EH (cell line): ENCODE measurements around the gene CD74.
A peak's percentile ranks its signal among the peaks of the same experiment; 100 is the strongest.
"Not testable (repeated sequence)": the region's sequence is repeated elsewhere in the genome, so short reads cannot be mapped to it uniquely, and the experiment has no call there.

ENCODE experiments used
- DNase-seq: peaks from one replicate; pipeline ENCODE4 v3.0.0-alpha.2; 2015; ENCODE audit warnings: low read depth

CD74 gene

DNA sequence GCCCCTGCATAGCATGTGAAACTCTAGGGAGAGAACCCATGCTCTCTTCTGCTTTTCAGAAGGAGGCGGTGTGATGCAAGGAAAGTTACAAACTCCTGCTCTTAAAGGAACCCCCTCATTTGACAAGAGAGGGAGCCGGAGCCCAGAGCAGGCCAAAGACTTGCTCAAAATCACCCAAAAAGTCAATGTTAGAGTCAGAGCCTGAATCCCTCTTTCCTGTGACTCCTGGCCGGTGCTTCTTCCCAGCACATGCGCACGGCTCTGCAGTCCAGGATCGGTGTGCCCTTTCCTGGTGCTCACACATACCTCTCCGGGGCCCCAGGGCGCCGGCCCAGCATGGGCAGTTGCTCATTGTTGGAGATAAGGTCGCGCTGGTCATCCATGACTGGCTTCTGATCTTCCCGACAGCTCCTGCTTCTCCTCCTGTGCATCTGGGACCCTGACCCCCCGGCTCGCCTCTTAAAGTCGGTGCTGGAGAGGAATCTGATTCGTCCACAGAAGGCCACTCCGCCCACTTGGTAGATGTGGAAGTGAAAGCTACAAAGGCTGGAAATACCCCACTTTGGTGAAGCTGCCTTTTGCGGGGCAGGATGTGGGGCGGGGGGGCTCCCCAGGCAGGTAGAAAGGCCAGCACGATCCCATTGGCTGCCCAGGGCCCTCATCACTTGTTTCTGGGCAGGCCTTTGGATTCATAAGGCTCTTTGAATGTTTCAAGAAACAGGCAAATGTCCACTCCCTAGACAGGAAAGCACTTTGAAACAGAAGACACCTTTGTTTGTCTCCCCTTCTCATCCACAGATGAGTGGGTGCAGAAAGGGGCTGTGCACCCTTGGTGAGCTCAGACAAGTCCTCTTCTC is at the start of gene CD74:
Gene CD74, minus strand, starts transcription at position 592 of the 857 bp plus-strand sequence. Its CDS starts 161 bp downstream, at position 431.
- DNase-seq = peak; percentile 39

- no peak for DNase-seq
These were observed 48.5 kb upstream of the CD74 start for GRCh38 chr5:150461231-150461630.

GRCh38 chr5:150460781-150461180 is 48.1 kb upstream of the CD74 start:
- no peak for DNase-seq

DNA sequence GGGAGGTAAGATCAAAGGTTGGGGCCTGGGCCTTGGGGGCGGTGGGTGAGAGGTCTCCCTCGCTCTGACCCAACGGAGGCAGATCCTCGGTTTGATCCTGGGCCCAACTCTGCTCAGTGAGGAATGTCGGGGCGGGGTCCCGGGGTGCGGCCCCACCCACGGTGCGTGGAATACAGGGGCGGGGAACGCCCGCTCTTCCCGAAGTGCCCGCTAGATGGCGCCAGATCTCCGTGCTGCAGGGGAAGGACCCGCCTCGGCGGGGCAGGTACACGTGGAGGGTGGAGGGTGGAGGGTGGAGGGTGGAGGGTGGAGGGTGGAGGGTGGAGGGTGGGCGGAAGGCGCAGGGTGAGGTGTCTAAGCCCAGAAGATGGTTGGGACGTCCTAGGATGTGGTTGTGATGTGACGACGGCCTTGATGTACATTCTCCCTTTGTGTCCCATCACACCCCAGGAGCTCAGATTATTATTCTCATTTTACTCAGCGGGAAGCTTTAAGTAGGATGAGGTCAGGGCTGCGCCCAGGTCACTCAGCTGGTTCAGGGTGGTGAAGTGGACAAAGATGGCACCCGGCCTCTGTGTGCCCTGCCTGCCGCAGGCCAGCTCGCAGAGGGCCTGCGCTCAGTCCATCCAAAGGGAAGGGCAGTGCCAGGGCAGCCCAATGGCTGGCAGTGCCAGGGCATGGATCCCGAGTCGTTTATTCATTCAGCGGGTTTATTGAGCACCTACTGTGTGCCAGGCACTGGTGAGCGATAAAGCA is 46.3 kb upstream of the CD74 start:
- peak; percentile 65 for DNase-seq

DNA sequence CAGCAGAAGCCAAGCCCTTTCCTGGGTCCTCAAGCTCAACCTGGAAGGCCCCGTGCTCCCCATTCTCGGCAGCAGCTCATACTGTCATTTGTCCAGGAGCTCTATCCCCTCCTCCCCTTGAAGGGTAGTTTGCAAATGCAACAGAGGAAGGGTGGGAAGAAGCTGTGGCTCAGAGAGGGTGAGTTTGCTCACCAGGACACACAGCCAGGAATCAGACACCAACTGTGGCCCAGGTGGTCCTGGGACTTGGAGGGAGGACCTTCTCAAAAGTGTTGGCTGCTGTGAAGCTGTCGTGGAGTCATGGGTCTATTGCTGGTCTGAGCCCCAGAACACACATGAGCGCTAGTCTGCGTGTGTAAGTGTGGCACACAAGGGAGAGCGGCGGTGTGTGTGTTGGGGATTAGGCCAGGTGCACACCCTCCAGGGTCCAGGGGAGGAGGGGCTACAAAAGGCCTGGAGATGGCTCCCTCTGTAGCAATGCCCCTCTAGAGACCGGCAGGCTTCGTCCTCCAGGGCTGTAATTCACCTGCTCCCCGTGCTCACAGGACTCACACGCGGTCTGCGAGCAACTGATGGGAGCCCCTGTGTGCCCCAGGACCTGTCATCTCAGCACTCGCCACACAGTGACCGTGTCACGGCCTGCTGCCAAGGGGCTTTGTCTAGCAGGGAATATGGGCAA is 45.0 kb upstream of the CD74 start:
- no peak for DNase-seq

- DNase-seq = no peak
These were observed 44.4 kb upstream of the CD74 start for GRCh38 chr5:150457121-150457520.

DNA sequence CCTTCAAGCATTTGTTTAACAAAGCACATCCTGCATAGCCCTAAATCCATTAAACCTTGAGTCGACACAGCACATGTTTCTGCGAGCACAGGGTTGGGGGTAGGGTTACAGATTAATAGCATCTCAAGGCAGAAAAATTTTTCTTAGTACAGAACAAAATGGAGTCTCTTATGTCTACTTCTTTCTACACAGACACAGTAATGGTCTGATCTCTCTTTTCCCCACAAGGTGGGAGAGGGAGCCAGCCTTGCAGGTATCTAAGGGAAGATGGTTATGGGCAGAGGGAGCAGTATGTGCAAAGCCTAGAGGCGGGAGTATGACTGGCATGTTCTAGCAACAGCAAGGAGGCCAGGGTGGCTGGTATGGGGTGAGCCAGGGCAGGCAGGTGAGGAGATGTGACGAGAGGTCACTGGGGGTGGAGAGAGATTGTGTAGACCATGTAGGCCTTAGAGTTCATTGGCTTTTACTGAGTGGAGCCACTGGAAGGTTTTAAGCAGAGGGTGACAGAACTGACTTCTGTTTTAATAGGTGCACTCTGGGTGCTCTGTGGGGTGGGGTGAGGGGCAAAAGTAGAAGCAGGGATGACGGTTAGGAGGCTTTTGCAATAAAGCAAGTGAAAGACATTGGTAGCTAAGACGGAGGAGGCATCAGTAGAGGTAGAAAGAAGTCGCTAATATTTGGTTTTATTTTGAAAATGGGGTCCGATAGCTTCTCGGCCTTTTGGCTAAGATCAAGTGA is 42.0 kb upstream of the CD74 start:
- no peak for DNase-seq

DNA sequence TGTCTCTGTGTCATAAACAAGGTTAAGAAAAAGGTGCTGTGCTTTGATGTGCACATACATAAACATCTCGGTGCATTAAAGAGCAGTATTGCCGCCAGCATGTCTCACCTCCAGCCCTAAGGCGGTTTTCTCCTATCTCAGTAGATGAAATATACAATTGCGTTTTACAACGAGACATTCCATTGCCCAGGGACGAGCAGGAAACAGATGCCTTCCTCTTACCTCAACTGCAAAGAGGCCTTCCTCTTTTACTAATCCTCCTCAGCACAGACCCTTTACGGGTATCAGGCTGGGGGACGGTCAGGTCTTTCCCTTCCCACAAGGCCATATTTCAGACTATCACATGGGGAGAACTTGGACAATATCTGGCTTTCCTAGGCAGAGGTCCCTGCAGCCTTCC is 41.3 kb upstream of the CD74 start:
- DNase-seq = not testable (repeated sequence)

DNA sequence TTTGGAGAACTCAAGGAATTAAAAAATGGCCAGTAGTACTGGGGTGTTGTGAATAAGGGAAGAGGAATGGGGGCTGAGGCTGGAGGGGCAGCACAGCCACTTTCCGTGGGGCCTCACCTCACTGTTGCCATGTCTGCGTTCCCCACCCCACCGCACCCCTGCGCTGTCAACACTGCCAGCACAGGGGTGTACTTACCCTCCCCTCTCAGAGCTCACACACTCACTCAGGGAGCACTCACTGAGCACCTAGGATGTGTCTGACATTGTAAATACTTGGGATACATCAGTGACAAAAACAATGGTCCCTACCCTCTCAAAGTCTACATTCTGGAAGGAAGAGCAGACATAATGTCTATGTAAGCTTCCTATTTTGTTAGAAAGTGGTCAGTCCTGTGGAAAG is 40.2 kb upstream of the CD74 start:
- no peak for DNase-seq

DNA sequence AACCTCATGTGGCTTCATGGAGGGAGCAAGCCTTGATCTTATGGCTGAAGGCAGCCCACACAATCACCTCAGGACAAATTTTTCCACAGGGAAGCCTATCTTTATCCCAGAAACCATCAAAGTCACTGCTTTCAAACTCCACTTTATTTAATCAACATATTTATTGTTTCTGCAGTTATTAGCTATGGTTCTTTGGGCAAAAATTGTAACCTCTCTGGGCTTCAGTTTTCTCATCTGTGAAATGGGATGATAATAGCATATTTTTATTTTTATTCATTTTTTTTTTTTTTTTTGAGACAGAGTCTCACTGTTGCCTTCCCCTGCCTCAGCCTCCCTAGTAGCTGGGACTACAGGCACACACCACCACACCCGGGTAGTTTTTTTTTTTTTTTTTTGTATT is 38.9 kb upstream of the CD74 start:
- DNase-seq = no peak

DNA sequence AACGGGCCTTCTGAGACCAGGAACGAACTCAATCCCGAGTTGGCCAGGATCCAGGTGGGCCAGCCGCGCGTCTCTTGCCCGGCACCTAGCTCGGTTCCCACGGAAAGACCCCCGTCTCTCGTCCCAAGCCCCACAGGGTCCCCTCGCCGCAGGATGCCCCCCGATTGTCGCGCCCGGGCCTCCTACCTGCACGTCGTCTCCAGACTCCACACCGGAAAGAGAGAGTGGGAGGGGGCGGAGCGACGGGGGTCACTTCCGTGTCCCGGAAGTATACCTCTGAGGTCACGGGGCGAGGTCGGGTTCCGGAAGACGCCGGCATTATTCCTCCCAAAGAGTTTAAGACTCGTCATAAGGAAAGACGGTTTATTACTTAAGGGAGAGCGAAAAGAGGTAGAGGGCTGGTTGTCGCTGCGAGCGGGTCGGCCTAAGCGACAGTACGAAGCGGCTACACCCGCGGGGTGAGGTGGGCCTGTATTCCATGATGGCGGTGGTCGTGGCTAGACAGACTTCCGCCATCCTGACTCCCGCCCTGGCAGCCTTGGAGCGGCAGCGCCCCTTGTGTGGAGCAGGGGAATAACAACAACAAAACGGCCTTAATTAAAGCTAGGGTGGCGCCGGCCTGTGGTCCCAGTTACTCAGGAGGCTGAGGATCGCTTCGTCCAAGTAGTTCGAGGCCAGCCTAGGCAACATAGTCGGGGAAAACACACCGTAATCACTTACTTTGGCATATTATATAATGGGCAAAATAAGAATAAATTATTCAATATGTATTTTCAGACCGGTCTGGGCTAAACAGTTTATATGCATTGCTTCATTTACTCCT is 37.0 kb upstream of the CD74 start, which contains the start of gene RPS14:
Gene RPS14, minus strand, starts transcription at position 223 of the 823 bp plus-strand sequence. CDS start 2,006 bp downstream, outside the sequence.
- DNase-seq = peak; percentile 94

DNA sequence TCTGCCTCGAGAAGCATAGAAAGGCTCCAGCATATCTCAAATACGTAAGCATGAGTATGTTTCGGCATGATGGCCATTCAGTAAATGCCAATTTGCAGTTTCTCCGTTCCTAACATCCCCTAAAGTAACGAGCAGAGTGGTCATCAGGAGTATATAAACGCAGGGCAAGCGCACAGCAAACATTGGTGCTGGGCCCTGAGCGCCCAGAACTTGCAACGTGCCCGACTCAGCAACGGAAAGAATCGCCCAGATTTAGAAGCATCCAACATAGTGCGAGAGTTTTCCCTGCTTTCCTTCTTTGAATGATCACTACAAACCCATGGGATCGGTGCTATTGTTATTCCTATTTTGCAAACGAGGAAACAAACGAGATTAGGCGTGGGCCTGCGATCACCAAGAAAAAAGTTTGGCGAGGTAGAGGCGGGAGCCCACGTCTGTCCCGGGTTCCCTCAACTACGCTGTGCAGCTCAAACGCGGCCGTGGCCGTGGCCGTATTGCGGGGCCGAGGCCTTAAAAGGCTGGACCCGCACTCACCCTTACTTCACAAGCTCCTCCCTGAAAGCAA is 36.3 kb upstream of the CD74 start:
- peak; percentile 32 for DNase-seq

GRCh38 chr5:150448334-150448733 is 35.6 kb upstream of the CD74 start:
- DNase-seq = no peak

DNA sequence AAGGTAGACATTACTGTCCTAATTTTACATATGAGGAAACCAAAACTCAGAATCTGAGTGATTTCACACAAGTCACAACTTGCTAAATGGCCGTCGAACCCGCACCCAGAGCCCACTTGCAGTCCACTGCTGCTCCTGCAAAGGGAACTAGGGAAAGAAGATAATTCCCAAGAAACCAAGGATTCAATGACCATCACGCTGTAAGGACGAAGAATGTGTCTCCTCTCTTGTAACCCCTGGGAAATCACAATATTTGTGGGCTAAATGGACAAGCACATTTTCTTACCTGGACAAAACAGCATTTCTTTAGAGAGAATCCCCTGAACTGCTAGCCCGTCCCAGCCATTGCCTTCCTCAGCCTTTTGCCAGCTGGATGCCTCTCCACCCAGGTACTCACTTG is 34.5 kb upstream of the CD74 start:
- DNase-seq = no peak

DNA sequence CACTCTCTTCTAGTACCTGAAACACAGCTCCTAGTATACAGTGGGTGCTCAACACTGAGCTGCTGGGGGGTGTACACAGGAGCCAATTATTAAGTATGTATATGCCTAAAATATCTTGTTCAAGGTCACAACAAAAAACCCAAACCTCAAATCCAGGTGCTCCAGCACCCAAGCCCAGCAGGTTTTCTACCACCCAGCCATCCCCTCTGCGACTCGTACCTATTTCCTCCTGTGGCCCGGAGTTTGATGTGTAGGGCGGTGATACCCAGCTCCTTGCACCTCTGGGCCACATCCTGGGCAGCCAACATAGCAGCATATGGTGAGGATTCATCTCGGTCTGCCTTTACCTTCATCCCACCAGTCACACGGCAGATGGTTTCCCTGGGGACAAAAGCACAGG is 33.9 kb upstream of the CD74 start:
- DNase-seq = no peak

DNA sequence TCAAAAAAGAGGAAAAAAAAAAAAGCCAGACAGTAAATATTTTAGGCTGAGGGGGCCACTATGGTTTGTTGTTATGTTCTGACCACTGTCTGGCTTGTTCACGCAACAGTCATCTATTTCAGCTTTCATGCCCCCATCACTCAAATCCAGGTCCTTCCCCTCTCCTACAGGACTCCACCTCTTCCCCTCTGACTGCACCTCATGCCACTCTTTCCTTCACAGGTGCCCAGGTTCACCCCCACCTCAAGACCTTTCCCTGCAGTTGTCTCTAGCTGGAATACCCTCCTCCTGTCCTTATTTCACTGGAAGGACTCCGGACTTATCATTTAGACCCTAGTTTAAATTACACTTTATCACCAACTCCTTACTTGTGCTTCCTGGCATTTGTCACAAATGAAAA is 33.4 kb upstream of the CD74 start:
- no peak for DNase-seq

DNA sequence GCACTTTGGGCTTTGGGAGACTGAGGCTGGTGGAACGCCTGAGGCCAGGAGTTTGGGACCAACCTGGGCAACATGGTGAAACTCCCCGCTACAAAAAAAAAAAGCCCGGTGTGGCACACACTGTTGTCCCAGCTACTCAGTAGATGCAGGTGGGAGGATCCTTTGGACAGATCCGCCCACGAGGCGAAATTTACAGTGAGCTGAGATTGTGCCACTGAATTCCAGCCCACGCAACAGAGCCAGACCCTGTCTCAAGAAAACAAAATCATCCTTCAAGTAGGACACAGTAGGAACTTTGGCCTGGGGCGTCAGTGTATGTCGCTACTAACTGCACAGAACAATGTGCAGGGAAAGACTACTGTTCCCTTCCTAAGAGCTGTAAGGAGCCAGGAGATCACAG is 32.1 kb upstream of the CD74 start:
- DNase-seq = no peak

- DNase-seq = no peak
These were observed 30.7 kb upstream of the CD74 start for GRCh38 chr5:150443242-150444075.

DNA sequence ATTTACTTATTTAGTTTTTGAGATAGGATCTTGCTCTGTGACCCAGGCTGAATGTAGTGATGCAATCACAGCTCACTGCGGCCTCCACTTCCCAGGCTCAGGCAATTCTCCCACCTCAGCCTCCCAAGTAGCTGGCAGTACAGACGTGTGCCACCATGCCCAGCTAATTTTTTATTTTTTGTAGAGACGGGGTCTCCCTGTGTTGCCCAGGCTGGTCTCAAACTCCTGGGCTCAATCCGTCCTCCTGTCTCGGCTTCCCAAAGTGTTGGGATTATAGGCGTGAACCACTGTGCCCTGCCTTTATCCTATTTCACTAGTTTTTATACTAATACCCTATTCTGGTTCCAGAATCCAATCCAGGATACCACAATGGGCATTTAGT is 30.0 kb upstream of the CD74 start:
- no peak for DNase-seq
